ENCODE measurements around the gene NFIL3. TPM values are rescaled to one million over a fixed set of nuclear protein-coding genes. Genes with fewer than 3 reads are reported as not detected.

Gene NFIL3
- total RNA-seq, 1 donor from 2014 or later = 132 TPM

GRCh38 chr9:91419222-91420191 is 4.1 kb downstream of the NFIL3 start:
- H3K4me1 ChIP-seq = peaks cover 50% of the 10 kb centered on the region
- DNase-seq (ENCODE audit: extremely low spot score in 2 of 2) = no peak
- no peaks in the 10 kb centered on the region for H3K36me3 ChIP-seq
- no peak for TF ChIP-seq CTCF (IDR thresholded peaks at IDR 0.05)
- peak in 1 of 2 donors; percentile 43 for TF ChIP-seq POLR2A (IDR thresholded peaks at IDR 0.05)
- peak; percentile 42 to 96 for TF ChIP-seq POLR2AphosphoS5 (IDR thresholded peaks at IDR 0.05; ENCODE audit: insufficient read depth in 1 of 2, low read depth in 1 of 2)
- no peaks in the 10 kb centered on the region for H3K9me3 ChIP-seq
- H3K4me3 ChIP-seq = peak overlapping the region; percentile 36 to 62
- no peaks in the 10 kb centered on the region for H3K27me3 ChIP-seq
- H3K27ac ChIP-seq = peak overlapping the region; percentile 97
- intact Hi-C loops (cut with DNase I) = loop anchor here (1.0 to 5.0 kb wide), 2 partner anchors 117 to 223 kb away; no protein-coding TSS in a partner anchor

GRCh38 chr9:91418215-91418610 is 5.4 kb downstream of the NFIL3 start:
- peak overlapping the region; percentile 25 for H3K27ac ChIP-seq
- intact Hi-C loops (cut with DNase I) = no loop called here
- H3K9me3 ChIP-seq = no peaks in the 10 kb centered on the region
- H3K27me3 ChIP-seq = no peaks in the 10 kb centered on the region
- H3K4me3 ChIP-seq = no peak overlapping the region
- peaks cover 63% of the 10 kb centered on the region for H3K4me1 ChIP-seq
- DNase-seq (ENCODE audit: extremely low spot score in 2 of 2) = no peak
- no peaks in the 10 kb centered on the region for H3K36me3 ChIP-seq
- TF ChIP-seq POLR2AphosphoS5 (IDR thresholded peaks at IDR 0.05; ENCODE audit: insufficient read depth in 1 of 2, low read depth in 1 of 2) (no peak), POLR2A (IDR thresholded peaks at IDR 0.05) (no peak), CTCF (IDR thresholded peaks at IDR 0.05) (no peak)

GRCh38 chr9:91417602-91418214 is 5.9 kb downstream of the NFIL3 start:
- DNase-seq (ENCODE audit: extremely low spot score in 2 of 2) = no peak
- no peak overlapping the region for H3K27ac ChIP-seq
- intact Hi-C loops (cut with DNase I) = no loop called here
- no peaks in the 10 kb centered on the region for H3K36me3 ChIP-seq
- H3K9me3 ChIP-seq = no peaks in the 10 kb centered on the region
- no peaks in the 10 kb centered on the region for H3K27me3 ChIP-seq
- H3K4me1 ChIP-seq = peaks cover 66% of the 10 kb centered on the region
- TF ChIP-seq POLR2A (IDR thresholded peaks at IDR 0.05) = no peak
- TF ChIP-seq POLR2AphosphoS5 (IDR thresholded peaks at IDR 0.05; ENCODE audit: insufficient read depth in 1 of 2, low read depth in 1 of 2) = no peak
- TF ChIP-seq CTCF (IDR thresholded peaks at IDR 0.05) = no peak
- H3K4me3 ChIP-seq = no peak overlapping the region

- DNase-seq (ENCODE audit: extremely low spot score in 2 of 2) = no peak
Observed at GRCh38 chr9:91416096-91416712, 7.4 kb downstream of the NFIL3 start.

More at GRCh38 chr9:91416096-91416712, 7.4 kb downstream of the NFIL3 start:
- Histone ChIP-seq H3K27me3 (no peaks in the 10 kb centered on the region), H3K4me1 (peaks cover 61% of the 10 kb centered on the region), H3K9me3 (no peaks in the 10 kb centered on the region), H3K36me3 (no peaks in the 10 kb centered on the region), H3K4me3 (no peak overlapping the region), H3K27ac (no peak overlapping the region)
- TF ChIP-seq POLR2AphosphoS5 (IDR thresholded peaks at IDR 0.05; ENCODE audit: insufficient read depth in 1 of 2, low read depth in 1 of 2) (no peak), POLR2A (IDR thresholded peaks at IDR 0.05) (no peak), CTCF (IDR thresholded peaks at IDR 0.05) (no peak)
- intact Hi-C loops (cut with DNase I) = no loop called here
